GM12878 (cell line): ENCODE measurements around the gene TTC33. TPM values are rescaled to one million over a fixed set of nuclear protein-coding genes. Genes with fewer than 3 reads are reported as not detected.

Experiments used
- ATAC-seq: fragments of 200-7000 bp; cut with Tn5 transposase; 3 replicates; pipeline ENCODE4 v1.9.1; 2020; ENCODE audit warnings: mild to moderate bottlenecking, moderate library complexity
- BruUV-seq: library from RNA; stranded (reverse); fragments of 400-500 nt; replicated peaks from 2 replicates; lab custom pipeline; 2021; lab: Mats Ljungman, UMichigan
- CTCF ChIA-PET: fragments of 300-600 bp; sonication (Branson Sonifier 250); formaldehyde crosslinking; extraction: SDS; loops from one replicate; lab custom pipeline; 2021; ENCODE audit warnings: inconsistent platforms; lab: Yijun Ruan, JAX
- POLR2A ChIA-PET: fragments of 350-600 bp; formaldehyde crosslinking; extraction: SDS; loops from one replicate; lab custom pipeline; 2021; ENCODE audit warnings: inconsistent platforms; lab: Charles Lee
- RAD21 ChIA-PET: fragments of 300-600 bp; sonication (Branson Sonifier 250); formaldehyde crosslinking; loops from one replicate; lab custom pipeline; 2023; ENCODE audit warnings: antibody characterized with exemption; ENCODE audit not compliant: unreplicated experiment; lab: Charles Lee
- SMC1A ChIA-PET: fragments of 300-600 bp; sonication (Branson Sonifier 250); formaldehyde crosslinking; loops from one replicate; lab custom pipeline; 2023; ENCODE audit not compliant: unreplicated experiment, uncharacterized antibody; lab: Charles Lee
- DNase-seq: peaks from one replicate; pipeline ENCODE4 v3.0.0-alpha.2; 2011; ENCODE audit warnings: low read depth, low spot score
- FAIRE-seq: peaks from 3 replicates; lab custom pipeline; 2011; peaks lifted over from hg19 to GRCh38; lab: Jason Lieb, UNC
- H2AFZ ChIP-seq: 2 replicates; pipeline ENCODE4 v1.6.0; 2011; ENCODE audit warnings: low read depth, low read length, control low read depth; ENCODE audit not compliant: control insufficient read depth
- H3K27ac ChIP-seq: 2 replicates; pipeline ENCODE4 v1.5.1; 2011; ENCODE audit warnings: control low read depth; ENCODE audit not compliant: control insufficient read depth, insufficient read depth
- H3K27me3 ChIP-seq, 2 experiments: replicated peaks in 1 of 2; 2 replicates each; pipeline versions ENCODE4 v1.6.0 to v1.6.1; 2011; ENCODE audit warnings: low read length in 1 of 2; ENCODE audit not compliant: control insufficient read depth in 2 of 2, insufficient read depth in 2 of 2
- H3K36me3 ChIP-seq, 2 experiments: 2 replicates each; pipeline ENCODE4 v1.5.1; 2011; ENCODE audit warnings: low read length in 1 of 2; ENCODE audit not compliant: control insufficient read depth in 2 of 2, insufficient read depth in 2 of 2
- H3K4me1 ChIP-seq: 2 replicates; pipeline ENCODE4 v1.6.1; 2011; ENCODE audit warnings: mild to moderate bottlenecking, low read length, moderate library complexity, mixed read lengths; ENCODE audit not compliant: control insufficient read depth, insufficient read depth
- H3K4me2 ChIP-seq: 2 replicates; pipeline ENCODE4 v1.6.0; 2011; ENCODE audit warnings: control low read depth; ENCODE audit not compliant: control insufficient read depth, insufficient read depth
- H3K4me3 ChIP-seq: fragments of 200-600 bp; sonication (generic); 2 replicates; pipeline ENCODE4 v1.5.1; 2016
- H3K79me2 ChIP-seq: 2 replicates; pipeline ENCODE4 v1.6.0; 2011; ENCODE audit warnings: low read length; ENCODE audit not compliant: control insufficient read depth, insufficient read depth
- H3K9ac ChIP-seq: 2 replicates; pipeline ENCODE4 v1.8.0; 2011; ENCODE audit warnings: low read length, control low read depth, mixed read lengths; ENCODE audit not compliant: control insufficient read depth, insufficient read depth
- H3K9me3 ChIP-seq: replicated peaks from 3 replicates; pipeline ENCODE4 v1.5.1; 2011; ENCODE audit warnings: mild to moderate bottlenecking, low read length; ENCODE audit not compliant: control insufficient read depth, insufficient read depth
- H4K20me1 ChIP-seq: 2 replicates; pipeline ENCODE4 v1.6.0; 2011; ENCODE audit not compliant: control insufficient read depth, insufficient read depth
- BCL3 ChIP-seq: IDR thresholded peaks from 2 replicates; pipeline ENCODE4 v1.6.1; 2011; ENCODE audit warnings: borderline replicate concordance, low read depth, mild to moderate bottlenecking, moderate library complexity, low read length; ENCODE audit not compliant: insufficient read depth, poor library complexity, severe bottlenecking
- BCLAF1 ChIP-seq: fragments of 450-650 bp; IDR thresholded peaks from 2 replicates; pipeline ENCODE4 v1.6.1; 2017; ENCODE audit warnings: antibody characterized with exemption, mild to moderate bottlenecking, moderate library complexity
- E2F8 ChIP-seq: fragments of 450-650 bp; IDR thresholded peaks from 2 replicates; pipeline ENCODE4 v1.6.1; 2018; ENCODE audit warnings: mild to moderate bottlenecking, low read depth, moderate library complexity; ENCODE audit not compliant: partially characterized antibody
- EP300 ChIP-seq, 2 experiments: fragments of 150-350 bp in 1 of 2; IDR thresholded peaks; 2 replicates each; pipeline ENCODE4 v1.6.1; 2011 to 2012; ENCODE audit warnings: low read depth in 2 of 2, low read length in 2 of 2, borderline replicate concordance in 1 of 2, improper control_type of control experiment in 1 of 2, inconsistent platforms in 1 of 2; ENCODE audit not compliant: control insufficient read depth in 1 of 2
- FOXK2 ChIP-seq: fragments of 450-650 bp; IDR thresholded peaks from 2 replicates; pipeline ENCODE4 v1.6.1; 2017; ENCODE audit warnings: mild to moderate bottlenecking, moderate library complexity
- GABPA ChIP-seq: IDR thresholded peaks from 2 replicates; pipeline ENCODE4 v1.6.1; 2014; ENCODE audit warnings: antibody characterized with exemption, low read depth, mild to moderate bottlenecking, inconsistent platforms
- HSF1 ChIP-seq: fragments of 150-350 bp; IDR thresholded peaks from 2 replicates; pipeline ENCODE4 v1.6.1; 2014; ENCODE audit warnings: mild to moderate bottlenecking, low read depth, low read length
- IKZF1 ChIP-seq: fragments of 450-650 bp; conservative IDR thresholded peaks from 2 replicates; pipeline ENCODE4 v1.6.1; 2017; ENCODE audit warnings: antibody characterized with exemption, mild to moderate bottlenecking
- JUND ChIP-seq: IDR thresholded peaks from 2 replicates; pipeline ENCODE4 v1.6.1; 2012; ENCODE audit warnings: low read depth, mild to moderate bottlenecking, low read length, improper control_type of control experiment, moderate library complexity
- POLR2AphosphoS2 ChIP-seq: IDR thresholded peaks from 2 replicates; pipeline ENCODE4 v1.6.1; 2011; ENCODE audit warnings: low read depth, mild to moderate bottlenecking, low read length, improper control_type of control experiment, moderate library complexity
- POLR2AphosphoS5 ChIP-seq: IDR thresholded peaks from 2 replicates; pipeline ENCODE4 v1.6.1; 2011; ENCODE audit warnings: mild to moderate bottlenecking, low read length, inconsistent platforms
- RCOR1 ChIP-seq: conservative IDR thresholded peaks from 2 replicates; pipeline ENCODE4 v1.6.1; 2012; ENCODE audit warnings: low read depth, low read length, improper control_type of control experiment
- TCF12 ChIP-seq: IDR thresholded peaks from 2 replicates; pipeline ENCODE4 v1.6.1; 2011; ENCODE audit warnings: low read depth, mild to moderate bottlenecking, low read length
- WGBS: methylation state at CpG from one replicate; pipeline ENCODE4 v1.1.6; 2016; ENCODE audit warnings: low lambda C conversion rate; ENCODE audit not compliant: insufficient replicate concordance, insufficient coverage; ENCODE audit errors: missing lambda C conversion rate; 5-methylcytosine and 5-hydroxymethylcytosine counted together
- in situ Hi-C: fragments of 300-500 bp; cut with MboI; formaldehyde crosslinking; loops from 9 replicates; pipeline ENCODE4 v1.14.3; 2018; ENCODE audit warnings: mixed read lengths
- intact Hi-C: fragments of 100-400 bp; cut with micrococcal nuclease; formaldehyde crosslinking; loops from one replicate; pipeline ENCODE4 v1.14.2; 2022; ENCODE audit not compliant: unreplicated experiment
- polyA plus RNA-seq, 11 experiments: library from polyadenylated mRNA; depleted of rRNA in 4 of 11; unstranded in 6 of 11; stranded (reverse) in 5 of 11; fragments of >200 nt; fragmentation: Nextera tagmentation in 4 of 11; fragmentation: Illumina TruSeq in 1 of 11; extraction: Ambion mirVana in 4 of 11; extraction: Trizol in 1 of 11; gene quantifications; 1 replicate in 1 of 11; 2 replicates in 10 of 11; pipeline versions ENCODE4 v1.2.1 to v1.2.3, GENCODE V29; 2011 to 2016; ENCODE audit warnings: inconsistent platforms in 2 of 11, missing spikeins in 2 of 11, low read depth in 1 of 11
- total RNA-seq, 4 experiments: library from RNA; depleted of rRNA in 3 of 4; stranded (reverse); fragments of >200 nt in 3 of 4; fragmentation: Illumina TruSeq in 1 of 4; extraction: Trizol in 1 of 4; gene quantifications; 2 replicates each; pipeline versions ENCODE4 v1.2.1 to v1.2.3, GENCODE V29; 2013 to 2021

Gene TTC33
- total and polyA plus RNA-seq, 10 of the 15 experiments (the other 5 are each of a cell fraction or from before 2014, with no cell fraction given) = 7.9 to 22.3 (median 14.6) TPM

GRCh38 chr5:40492056-40492455, 263.7 kb downstream of the TTC33 start (continued):
- TF ChIP-seq E2F8 (no peak), FOXK2 (no peak), POLR2AphosphoS2 (no peak), RCOR1 (no peak), BCLAF1 (no peak)
- TF ChIP-seq, all 136 proteins: peak for 0

- no peak overlapping the region for H3K9ac ChIP-seq
- BruUV-seq = no TSS peak
- no peak overlapping the region for H3K27ac ChIP-seq
- ChIA-PET POLR2A (interaction anchor here (1.1 kb wide), 1 partner anchor 54 kb away, joined by 5 read pairs; no protein-coding TSS in a partner anchor), RAD21 (interaction anchor here (1.1 kb wide), 1 partner anchor 50 kb away, joined by 3 read pairs; no protein-coding TSS in a partner anchor), CTCF (no interaction called here), SMC1A (interaction anchor here (0.6 to 2.4 kb wide), 5 partner anchors 11 to 219 kb away, joined by 3 to 12 read pairs (median 6); partner anchors contain the start of gene PTGER4)
- no peak overlapping the region for H3K4me2 ChIP-seq
- H3K36me3 ChIP-seq = no peaks in the 10 kb centered on the region
- FAIRE-seq (no peak), DNase-seq (no peak), ATAC-seq (no peak)
- 35% methylated on average over 1 of the region's 1 CpG for WGBS
- no peaks in the 10 kb centered on the region for H3K27me3 ChIP-seq
- in situ Hi-C loops (no loop called here), intact Hi-C loops (loop anchor here (2.0 kb wide), 2 partner anchors 87 to 187 kb away; partner anchors contain the start of gene PTGER4)
- no peaks in the 10 kb centered on the region for H3K79me2 ChIP-seq
- H2AFZ ChIP-seq = no peak overlapping the region
- no peaks in the 10 kb centered on the region; the same call in 2 of the 3 replicates for H3K9me3 ChIP-seq
- peaks cover 22% of the 10 kb centered on the region for H3K4me1 ChIP-seq
- H3K4me3 ChIP-seq = no peak overlapping the region
- no peaks in the 10 kb centered on the region for H4K20me1 ChIP-seq
- TF ChIP-seq BCL3 = no peak
- no peak for TF ChIP-seq POLR2AphosphoS5
- no peak for TF ChIP-seq JUND
- TF ChIP-seq IKZF1 = no peak
- TF ChIP-seq GABPA = no peak
- TF ChIP-seq TCF12 = no peak
- no peak for TF ChIP-seq EP300 (IDR thresholded peaks at IDR 0.05; ENCODE audit: borderline replicate concordance in 1 of 2, control insufficient read depth in 1 of 2, low read depth in 2 of 2, low read length in 2 of 2)
- no peak for TF ChIP-seq FOXK2
- TF ChIP-seq HSF1 = no peak
These were observed 264.1 kb downstream of the TTC33 start for GRCh38 chr5:40491644-40492043.
